SIG-M5 (cell line): ENCODE measurements around the gene ARHGEF6.

Experiments used
- DNase-seq: peaks from one replicate; lab custom pipeline; 2025; lab: John Stamatoyannopoulos, UW

ARHGEF6 gene

DNA sequence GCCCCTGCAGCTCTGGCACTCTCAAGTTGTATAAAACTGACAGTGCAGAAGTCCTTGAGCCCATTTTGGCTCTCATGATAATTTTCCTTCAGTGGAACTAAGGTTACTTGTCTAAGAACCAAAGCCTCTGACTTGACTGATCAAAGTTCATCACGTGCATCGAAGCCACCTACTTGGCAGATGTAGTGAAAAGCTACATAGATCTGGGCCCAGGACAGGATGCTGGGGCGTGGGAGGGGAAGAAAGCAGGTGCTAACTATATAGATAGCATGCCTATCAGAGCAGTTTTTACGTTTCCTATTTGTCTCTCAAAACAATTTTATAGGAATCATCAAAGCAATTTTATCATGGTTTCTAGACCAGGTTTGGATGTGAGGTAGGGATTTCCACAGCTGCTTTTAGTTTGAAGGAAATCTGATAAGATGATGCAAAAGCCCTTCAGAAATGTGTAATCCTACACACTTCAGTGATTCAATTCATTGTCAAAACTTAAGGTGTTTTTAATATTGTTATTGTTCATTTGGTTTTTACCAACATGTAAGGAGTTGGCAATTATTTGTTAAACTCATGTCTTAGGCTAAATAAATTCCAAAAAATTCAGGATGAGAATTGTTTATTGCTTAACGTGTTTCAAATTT lies 134.0 kb downstream of the ARHGEF6 start:
- no peak for DNase-seq

DNA sequence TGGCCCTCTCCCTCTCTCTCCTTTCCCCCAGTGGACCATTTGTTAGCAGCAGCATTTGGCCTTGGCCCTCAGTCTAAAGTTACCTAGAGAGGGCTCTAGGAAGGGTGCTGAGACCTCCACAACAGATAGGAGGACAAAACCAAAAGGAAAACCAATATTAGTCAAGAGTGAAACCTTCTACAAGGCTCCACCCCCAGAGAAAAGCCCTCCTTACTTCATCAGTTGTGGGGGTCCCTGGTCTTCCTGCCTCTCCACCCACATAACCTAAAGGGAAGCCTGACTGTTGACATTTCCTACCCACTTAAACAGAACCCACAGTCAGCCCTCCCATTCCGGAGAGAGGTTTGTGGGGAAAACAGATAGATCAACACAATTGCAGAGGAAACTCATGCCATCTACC lies 137.5 kb downstream of the ARHGEF6 start:
- no peak for DNase-seq

DNA sequence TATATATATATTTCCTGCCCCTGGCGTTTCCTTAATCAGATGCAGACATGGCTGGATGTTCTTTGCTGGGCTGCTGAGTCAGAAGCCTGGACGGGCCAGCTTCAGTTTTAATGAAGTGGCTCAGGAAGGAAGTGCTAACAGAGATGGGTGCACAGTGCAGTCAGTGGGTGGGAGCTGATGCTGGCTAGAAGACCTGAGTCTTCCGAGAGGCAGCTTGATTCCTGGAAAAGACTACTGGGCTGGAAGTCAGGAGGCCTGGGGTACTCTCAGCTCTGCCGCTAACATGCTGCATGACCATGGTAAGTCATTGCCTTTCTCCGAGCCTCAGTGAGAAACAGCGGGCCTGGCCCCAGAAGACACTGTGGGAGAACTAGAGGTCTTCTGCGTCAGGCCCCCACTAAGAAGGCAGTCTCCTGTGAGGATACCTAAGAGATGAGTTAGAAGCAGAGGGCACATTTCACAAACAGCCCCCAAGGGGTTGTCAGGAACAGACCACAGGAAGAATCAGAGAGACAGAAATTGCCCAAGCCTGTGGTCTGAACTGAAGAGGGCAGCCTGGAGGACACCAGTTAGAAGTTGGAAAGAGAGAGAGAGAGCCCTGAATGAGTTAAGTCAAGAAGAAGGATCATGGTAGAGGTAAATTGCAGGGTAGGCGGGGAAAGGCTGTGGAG lies 141.1 kb downstream of the ARHGEF6 start:
- DNase-seq: no peak

DNA sequence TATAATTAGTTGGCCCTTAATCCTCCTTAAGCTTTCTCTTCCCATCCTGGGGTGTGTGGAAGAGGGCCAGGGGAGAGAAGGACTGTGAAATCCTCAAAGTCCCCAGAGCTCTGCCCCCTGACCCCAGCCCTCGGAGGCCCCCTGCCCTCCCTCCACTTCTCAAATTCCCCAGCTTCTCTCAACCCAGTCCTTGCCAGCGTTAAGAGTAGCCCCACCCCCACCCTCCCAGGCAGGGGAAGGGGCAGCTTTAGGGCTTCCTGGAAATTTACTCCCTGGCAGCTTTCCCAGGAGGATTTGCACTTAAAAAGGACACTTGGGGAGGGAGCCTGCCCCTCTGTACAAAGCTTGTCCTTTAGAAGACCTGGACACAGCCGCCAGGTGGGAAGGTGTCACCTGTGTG lies 144.6 kb downstream of the ARHGEF6 start:
- no peak for DNase-seq

DNA sequence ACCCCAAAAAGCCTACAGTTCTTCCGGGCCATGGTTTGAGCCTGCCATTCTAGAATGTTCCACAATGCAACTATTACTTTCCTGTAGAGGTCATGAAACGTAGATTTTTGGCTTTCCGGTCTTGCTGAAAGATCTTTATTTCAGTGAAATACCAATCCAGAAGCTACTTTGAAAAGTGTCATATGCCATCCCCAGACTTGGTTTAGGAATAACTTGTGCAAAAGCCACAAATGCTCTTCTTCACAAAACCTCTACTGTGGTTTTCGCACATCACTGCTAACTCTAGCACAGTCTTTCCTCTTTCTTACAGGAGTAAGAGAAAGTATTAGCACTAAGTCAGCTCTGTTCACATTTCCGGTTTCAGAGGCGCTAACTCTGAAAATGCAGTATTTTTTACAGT lies 145.5 kb downstream of the ARHGEF6 start:
- no peak for DNase-seq

DNA sequence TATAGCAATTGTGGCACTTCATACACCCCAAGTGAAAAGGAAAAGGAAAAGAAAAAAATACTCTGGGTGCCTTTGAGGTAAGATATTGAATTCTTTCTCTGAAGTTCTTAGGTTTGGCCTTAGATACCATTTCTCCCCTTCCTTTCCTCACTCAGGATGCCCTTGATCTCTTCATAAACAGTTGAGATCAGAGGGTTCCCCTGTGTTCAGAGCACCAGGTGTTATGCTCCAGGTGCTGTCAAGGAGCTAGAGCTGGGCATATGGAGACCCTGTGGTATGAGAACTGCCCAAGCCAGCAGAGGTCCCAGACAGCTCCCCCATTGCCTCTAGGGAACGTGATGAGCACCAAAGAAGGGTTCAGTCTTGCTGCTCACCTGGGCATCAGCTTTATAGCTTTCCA lies 149.9 kb downstream of the ARHGEF6 start:
- no peak for DNase-seq

DNA sequence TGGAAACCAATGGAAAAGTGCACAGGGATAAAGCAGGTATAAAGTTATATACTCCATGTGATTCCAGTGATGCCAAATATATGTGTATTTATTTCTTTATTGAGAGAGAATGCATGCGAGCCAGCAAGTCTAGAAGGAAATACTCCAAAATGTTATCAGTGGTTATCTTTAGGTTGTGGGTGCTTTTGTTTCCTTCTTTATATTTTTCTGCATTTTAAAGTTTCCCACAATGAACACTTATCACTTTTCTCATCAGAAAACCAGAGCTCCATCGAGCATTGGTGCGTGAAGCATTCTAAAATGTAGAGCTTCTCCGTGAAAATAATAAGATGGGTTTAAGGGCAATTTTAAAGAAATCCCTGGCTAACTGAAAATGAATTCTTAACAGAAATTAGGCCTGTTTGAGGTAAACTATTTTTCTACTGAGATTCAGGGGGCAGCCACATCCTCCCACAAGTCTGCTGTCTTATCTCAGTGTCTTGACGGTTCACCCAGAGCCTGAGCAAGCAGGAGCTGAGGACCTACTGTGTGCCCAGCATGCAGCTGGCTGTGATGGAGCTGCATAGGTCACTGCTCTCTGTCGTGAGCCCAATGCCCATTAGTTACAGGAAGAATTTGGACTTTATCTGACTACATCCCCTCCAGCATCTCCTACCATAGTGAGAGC lies 151.5 kb downstream of the ARHGEF6 start:
- DNase-seq: no peak

DNA sequence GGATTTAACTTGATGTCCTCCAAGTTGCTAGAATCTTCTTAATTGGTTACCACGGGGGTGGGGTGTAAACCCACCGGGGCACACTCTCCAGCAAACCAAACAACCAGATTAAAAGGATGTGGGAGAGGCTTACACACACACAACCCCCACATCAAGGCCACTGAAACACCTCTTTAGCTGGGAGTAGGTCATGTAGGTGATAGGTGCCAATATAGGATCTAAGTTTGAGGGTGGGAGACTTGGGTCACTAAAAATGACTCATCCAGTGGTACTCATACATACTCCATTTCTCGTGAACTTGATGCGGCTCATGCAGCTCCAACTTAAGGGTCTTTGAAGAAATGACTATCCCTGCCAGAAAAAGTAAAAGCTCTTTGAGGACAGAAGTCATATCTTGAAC lies 153.3 kb downstream of the ARHGEF6 start:
- DNase-seq: no peak

DNA sequence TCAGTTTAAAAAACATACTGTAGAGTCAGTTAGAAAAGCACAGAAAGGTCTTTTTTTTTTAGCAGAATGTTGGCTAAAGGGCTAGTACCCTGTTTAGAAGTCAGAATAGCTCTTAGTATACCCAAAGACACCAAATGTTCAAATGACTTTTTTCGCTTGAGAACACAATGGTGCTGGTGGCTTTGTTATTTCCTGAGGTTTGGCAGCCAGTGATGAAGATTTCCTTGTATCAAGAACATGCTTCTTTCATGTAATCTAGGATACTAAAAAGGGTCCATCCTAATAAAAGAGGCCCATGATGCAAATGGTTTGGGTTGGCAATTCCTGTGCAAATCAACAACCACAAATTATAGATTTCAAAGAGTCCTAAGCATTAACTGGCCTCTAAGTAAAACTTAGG lies 153.8 kb downstream of the ARHGEF6 start:
- no peak for DNase-seq

DNA sequence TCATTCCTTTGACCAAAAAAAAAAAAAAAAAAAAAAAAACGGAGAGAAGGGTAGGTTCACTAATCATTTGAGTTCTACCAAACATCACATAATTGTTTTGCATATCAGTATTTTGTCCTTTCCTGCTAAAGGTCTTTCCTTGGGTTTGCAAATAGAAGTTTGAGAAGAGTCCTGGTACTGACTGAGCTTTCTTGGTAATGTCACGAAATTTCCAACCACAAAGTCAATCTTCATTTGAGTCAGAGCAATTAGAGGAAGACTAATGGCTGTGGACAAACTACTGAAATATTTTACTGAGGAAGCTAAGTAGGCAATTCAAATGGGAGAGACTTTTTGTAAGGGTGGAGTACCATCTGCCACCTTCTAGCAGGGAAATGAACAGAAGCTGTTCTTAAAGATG lies 154.5 kb downstream of the ARHGEF6 start:
- no peak for DNase-seq

DNA sequence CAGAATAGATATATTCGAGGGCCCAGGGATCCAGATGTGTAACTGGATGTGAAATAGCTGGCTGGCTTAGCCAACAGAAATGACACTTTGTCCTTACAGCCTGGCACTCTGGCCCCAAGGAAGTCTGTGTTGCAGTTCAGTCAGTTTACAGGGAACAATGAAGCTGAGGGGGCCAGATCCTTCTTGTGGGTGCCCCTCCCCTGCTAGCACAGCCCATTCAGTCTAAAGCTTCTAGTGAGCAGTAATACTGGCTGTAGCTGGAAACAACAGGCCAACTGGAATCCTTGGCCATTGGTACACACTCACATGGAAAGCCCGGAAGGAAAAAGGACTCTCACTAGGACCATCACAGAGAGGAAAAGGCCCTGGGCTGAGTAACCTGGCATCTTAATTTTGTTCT lies 155.5 kb downstream of the ARHGEF6 start:
- DNase-seq: no peak

DNA sequence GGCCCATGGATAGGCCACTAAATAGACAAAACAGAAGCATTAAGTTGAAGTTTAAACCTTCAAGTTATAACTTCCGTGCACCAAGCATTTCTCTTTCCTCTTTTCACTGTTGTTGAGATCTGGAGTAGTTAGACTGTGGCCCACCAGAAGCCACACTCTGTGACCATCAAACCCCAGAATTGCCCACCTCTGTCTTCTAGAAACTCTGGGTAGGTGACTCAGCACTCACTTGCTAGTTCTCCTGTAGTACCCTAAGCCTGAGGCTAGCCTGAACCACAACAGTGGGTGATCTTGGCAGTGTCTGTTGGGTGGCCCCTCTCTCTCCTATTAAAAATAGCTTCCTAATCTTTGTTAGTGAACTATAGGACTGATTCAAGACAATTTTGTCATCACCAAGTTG lies 157.3 kb downstream of the ARHGEF6 start:
- no peak for DNase-seq

DNA sequence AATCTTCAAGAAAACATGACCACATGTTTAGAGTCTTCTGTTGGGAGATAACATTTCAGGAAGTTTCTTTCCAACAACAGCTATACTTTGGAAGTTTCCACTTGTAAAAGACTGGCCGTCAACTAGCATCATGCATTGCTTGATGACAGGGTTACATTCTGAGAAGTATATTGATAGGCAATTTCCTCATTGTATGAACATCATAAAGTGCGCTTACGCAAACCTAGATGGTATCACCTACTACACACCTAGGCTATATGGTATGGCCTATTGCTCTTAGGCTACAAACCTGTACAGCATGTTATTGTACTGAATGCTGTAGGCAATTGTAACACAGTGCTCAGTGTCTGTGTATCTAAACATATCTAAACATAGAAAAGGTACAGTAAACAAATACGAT lies 158.2 kb downstream of the ARHGEF6 start:
- no peak for DNase-seq

DNA sequence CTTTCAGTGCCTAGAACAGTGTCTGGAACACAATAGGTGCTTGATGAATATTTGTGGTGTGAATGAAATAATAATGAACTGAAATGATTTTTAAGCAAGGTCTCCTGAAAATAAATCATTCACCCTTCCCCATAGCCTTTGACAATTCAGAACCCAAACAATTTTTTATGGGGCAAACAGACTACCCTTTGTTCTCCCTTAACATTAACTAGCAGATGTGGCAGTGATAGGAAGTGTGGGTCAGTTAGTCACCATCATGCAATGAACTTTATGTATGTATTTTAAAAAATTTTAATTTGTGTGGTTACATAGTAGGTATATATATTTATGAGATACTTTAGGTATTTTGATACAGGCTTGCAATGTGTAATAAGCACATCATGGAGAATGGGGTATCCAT lies 160.0 kb downstream of the ARHGEF6 start:
- no peak for DNase-seq

DNA sequence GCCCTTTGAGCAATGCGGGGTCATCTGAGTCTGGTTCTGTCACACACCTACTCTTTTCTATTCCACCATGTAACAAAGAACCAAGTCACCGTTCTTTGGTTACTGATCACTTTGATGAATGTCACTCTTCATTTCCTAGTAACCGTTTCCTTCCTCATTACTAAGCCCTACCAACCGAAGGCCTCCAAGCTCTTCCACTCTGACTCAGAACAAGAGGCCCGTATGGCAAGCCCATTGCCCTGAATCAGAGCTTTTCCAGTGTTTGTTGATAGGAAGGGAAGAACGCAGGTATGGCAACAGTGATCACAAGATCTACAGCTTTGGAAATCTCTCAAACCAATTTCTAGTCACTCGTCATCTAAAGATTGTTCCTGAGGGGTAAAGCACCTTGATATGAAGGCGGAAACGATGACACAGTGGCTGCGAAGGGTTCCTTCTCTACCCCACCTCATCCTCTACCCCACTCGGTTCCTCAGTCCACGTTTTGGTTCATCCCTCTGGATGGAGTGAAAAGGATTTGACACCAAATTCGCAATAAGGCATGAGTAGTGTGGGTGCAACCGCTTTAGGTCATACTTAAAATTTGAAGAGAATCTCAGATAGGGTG lies 160.7 kb downstream of the ARHGEF6 start:
- no peak for DNase-seq

DNA sequence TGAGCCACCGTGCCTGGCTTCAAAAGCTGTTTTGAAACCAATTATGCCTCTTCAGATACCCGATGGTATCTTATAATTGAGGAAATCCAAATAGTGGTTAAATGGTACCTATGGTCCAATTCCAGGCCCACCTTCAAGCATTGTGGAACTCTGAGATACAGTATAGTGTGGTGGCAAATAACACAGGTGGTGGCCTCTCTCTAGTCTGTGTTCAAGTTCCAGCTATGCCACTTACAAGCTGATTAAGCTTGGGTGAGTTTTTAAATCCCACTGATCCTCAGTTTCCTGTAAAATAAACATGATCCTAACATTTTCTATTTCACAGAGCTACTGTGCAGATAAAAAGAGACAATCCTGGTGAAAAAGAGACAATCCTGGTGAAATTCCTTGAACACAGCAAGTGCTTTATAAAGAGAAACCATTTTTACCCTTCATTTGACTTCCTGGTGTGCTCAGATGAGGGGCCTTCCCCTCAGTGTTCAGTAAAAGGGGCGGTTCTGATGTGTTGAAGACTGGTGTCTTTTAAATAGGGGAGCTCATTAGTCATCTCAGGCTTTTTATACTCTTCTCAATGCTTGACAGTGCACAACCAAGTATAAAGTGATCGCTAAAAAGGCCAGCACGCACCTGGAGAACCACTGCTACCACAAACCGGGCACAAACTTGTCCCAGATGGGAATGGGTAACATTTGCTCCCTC lies 163.6 kb downstream of the ARHGEF6 start:
- DNase-seq: no peak
